Posterior cingulate gyrus (tissue), 11 donors: ENCODE results near the gene LRRC66.

ENCODE experiments used
- DNase-seq, 10 donors: peaks; one replicate each; pipeline versions ENCODE4 v3.0.0 to v3.0.0-alpha.2; 2020 to 2021; ENCODE audit warnings: mixed read lengths in 3 of 10
- intact Hi-C: fragments of 100-400 bp; cut with DNase I; formaldehyde crosslinking; loops from one replicate; pipeline ENCODE4 v1.15.1; 2023

LRRC66 gene

GRCh38 chr4:52016981-52017380, 3.2 kb downstream of the LRRC66 start:
- intact Hi-C loops: no loop called here
- DNase-seq: no peak

GRCh38 chr4:52015366-52015765, 4.8 kb downstream of the LRRC66 start:
- intact Hi-C loops: no loop called here
- DNase-seq: no peak

- intact Hi-C loops: no loop called here
- no peak for DNase-seq
These were observed 5.3 kb downstream of the LRRC66 start for GRCh38 chr4:52014903-52015302.

- intact Hi-C loops: no loop called here
These were observed 7.5 kb downstream of the LRRC66 start for GRCh38 chr4:52012651-52013050.

GRCh38 chr4:52010986-52011385, 9.2 kb downstream of the LRRC66 start:
- intact Hi-C loops: no loop called here
- DNase-seq: no peak

More at GRCh38 chr4:52012651-52013050, 7.5 kb downstream of the LRRC66 start:
- DNase-seq: no peak

- DNase-seq: no peak
- intact Hi-C loops: no loop called here
These were observed 13.3 kb downstream of the LRRC66 start for GRCh38 chr4:52006887-52007286.

GRCh38 chr4:52005604-52006273, 14.4 kb downstream of the LRRC66 start:
- DNase-seq: no peak
- intact Hi-C loops: no loop called here

GRCh38 chr4:52004414-52004813, 15.7 kb downstream of the LRRC66 start:
- DNase-seq: no peak
- intact Hi-C loops: no loop called here

- no peak for DNase-seq
- intact Hi-C loops: no loop called here
These were observed 18.5 kb downstream of the LRRC66 start for GRCh38 chr4:52001616-52002015.

GRCh38 chr4:51999250-51999649, 20.9 kb downstream of the LRRC66 start:
- DNase-seq: no peak
- intact Hi-C loops: no loop called here

GRCh38 chr4:51998837-51999236, 21.3 kb downstream of the LRRC66 start:
- intact Hi-C loops: no loop called here
- no peak for DNase-seq

- intact Hi-C loops: no loop called here
- DNase-seq: no peak
These were observed 22.5 kb downstream of the LRRC66 start for GRCh38 chr4:51997647-51998046.

- DNase-seq: no peak
- intact Hi-C loops: no loop called here
These were observed 24.4 kb downstream of the LRRC66 start for GRCh38 chr4:51995647-51996220.

GRCh38 chr4:51965862-51966261, 54.3 kb downstream of the LRRC66 start:
- intact Hi-C loops: no loop called here
- no peak for DNase-seq

GRCh38 chr4:51963841-51964517, 56.2 kb downstream of the LRRC66 start:
- DNase-seq: no peak
- intact Hi-C loops: no loop called here

GRCh38 chr4:51960486-51960885, 59.7 kb downstream of the LRRC66 start:
- intact Hi-C loops: no loop called here
- DNase-seq: no peak

- no peak for DNase-seq
- intact Hi-C loops: no loop called here
These were observed 61.8 kb downstream of the LRRC66 start for GRCh38 chr4:51958199-51958968.
